Measurements from ENCODE around the gene BCL7A.

Gene BCL7A

DNA sequence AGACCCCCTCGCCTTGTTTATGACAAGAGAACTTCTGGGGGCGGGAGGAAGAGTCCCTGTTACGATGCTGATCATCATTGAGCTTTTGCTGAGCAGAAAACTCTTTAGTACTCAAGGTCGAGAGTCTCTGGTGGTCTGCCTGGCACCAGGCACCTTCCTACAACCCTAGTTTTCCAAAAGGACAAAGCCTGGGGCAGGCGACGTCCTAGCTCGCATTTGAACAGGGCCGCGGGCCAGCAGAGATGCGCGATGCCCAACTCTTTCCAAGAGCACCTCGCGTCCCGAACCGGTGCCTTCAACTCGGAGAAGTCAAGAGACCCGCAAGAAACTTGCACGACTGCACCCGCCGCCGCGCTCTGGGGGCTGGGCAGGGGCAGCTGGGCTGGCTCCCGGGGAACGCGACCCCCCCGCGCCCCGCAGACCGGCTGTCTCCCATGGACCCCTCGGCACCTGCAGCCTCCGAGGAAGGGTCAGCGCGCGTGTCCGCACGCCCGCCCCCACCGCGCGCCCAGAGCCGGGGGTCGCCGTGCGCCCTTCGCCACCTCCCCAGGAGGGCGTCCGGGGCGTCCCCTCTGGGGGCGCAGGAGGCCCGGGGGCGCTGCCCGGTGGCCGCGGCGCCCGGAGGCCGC lies 377 bp upstream of the BCL7A start:
- H3K27ac ChIP-seq (ENCODE audit: low read depth, low read length): peak overlapping the region; percentile 100
- H4K20me1 ChIP-seq (ENCODE audit: low read depth, low read length): no peaks in the 10 kb centered on the region
- peaks cover 83% of the 10 kb centered on the region for H3K79me2 ChIP-seq (ENCODE audit: insufficient read depth, low read length)
- peaks cover 69% of the 10 kb centered on the region for H3F3A ChIP-seq (ENCODE audit: insufficient read depth)
- H3K4me3 ChIP-seq (ENCODE audit: insufficient read depth, low read length, poor library complexity, severe bottlenecking): peak overlapping the region; percentile 55
- peak overlapping the region; percentile 94 for H3K4me2 ChIP-seq (ENCODE audit: low read depth, low read length, poor library complexity, severe bottlenecking)
- H3K27me3 ChIP-seq (ENCODE audit: low read length): no peaks in the 10 kb centered on the region
- no peaks in the 10 kb centered on the region for H3K9me2 ChIP-seq (replicated peaks; ENCODE audit: insufficient read depth, low read length)
- peaks cover 26% of the 10 kb centered on the region for H3K36me3 ChIP-seq (ENCODE audit: low read length)
- TF ChIP-seq, protein P1, sequence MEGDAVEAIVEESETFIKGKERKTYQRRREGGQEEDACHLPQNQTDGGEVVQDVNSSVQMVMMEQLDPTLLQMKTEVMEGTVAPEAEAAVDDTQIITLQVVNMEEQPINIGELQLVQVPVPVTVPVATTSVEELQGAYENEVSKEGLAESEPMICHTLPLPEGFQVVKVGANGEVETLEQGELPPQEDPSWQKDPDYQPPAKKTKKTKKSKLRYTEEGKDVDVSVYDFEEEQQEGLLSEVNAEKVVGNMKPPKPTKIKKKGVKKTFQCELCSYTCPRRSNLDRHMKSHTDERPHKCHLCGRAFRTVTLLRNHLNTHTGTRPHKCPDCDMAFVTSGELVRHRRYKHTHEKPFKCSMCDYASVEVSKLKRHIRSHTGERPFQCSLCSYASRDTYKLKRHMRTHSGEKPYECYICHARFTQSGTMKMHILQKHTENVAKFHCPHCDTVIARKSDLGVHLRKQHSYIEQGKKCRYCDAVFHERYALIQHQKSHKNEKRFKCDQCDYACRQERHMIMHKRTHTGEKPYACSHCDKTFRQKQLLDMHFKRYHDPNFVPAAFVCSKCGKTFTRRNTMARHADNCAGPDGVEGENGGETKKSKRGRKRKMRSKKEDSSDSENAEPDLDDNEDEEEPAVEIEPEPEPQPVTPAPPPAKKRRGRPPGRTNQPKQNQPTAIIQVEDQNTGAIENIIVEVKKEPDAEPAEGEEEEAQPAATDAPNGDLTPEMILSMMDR (IDR thresholded peaks at IDR 0.05; ENCODE audit: insufficient read depth, low read length, poor library complexity, severe bottlenecking): no peak
- TF ChIP-seq EZH2phosphoT487 (conservative IDR thresholded peaks at IDR 0.05; ENCODE audit: low read length): no peak
- peak overlapping the region; percentile 100 for H3K9ac ChIP-seq (ENCODE audit: low read length)
- H2AFZ ChIP-seq (ENCODE audit: low read depth, low read length, severe bottlenecking): no peak overlapping the region
- peaks cover 21% of the 10 kb centered on the region; the same call in 1 of the 2 replicates for H3K9me3 ChIP-seq (ENCODE audit: insufficient read depth, low read length)

DNA sequence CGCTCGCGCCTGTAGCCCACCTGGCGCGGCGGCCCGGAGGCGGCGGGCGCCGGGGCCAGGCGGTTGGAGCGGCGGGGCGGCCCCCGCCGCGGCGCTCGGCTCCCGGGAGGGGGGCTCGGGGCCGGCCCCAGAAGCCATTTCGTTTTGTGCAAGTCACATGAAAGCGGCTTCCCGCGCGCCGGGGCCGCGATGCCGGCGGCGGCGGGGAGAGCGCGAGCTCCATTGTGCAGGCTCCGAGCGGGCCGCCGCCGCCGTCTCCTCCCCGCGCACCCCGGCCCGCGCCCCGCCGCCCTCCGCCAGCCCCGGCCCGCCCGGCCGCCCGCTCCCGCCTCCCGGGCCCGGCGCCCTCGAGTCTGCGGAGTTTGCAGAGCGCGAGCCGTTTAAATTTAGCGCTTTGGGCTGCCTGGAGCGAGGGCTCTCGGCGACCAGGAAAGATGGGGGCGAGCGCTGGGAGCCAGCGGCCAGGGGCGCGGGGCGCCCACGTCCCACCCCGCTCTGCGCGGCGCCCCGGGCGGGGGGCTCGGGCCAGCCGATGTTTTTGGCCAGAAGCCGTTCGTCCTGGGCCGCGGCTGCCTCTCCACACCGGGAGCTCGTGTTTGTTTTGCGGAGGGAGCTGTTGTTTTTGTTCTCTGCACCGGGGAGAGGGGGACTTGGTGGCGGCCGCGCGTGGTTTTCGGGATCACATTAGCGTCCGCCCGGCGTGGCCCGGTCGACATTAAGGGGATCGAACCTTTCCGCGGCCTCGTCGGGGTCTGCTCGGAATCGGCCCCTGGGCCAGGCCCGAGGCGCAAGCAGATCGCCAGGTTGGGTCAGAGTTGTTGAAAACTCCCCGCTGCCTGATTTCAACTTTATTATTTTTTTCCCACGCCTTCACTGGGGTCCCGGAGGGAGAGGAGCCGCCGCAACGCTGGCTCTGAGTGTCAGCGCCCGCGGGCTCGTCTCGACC lies 982 bp downstream of the BCL7A start:
- peaks cover 77% of the 10 kb centered on the region for H3F3A ChIP-seq (ENCODE audit: insufficient read depth)
- peaks cover 90% of the 10 kb centered on the region for H3K79me2 ChIP-seq (ENCODE audit: insufficient read depth, low read length)
- no peaks in the 10 kb centered on the region for H3K27me3 ChIP-seq (ENCODE audit: low read length)
- no peaks in the 10 kb centered on the region for H4K20me1 ChIP-seq (ENCODE audit: low read depth, low read length)
- peaks cover 21% of the 10 kb centered on the region; the same call in 1 of the 2 replicates for H3K9me3 ChIP-seq (ENCODE audit: insufficient read depth, low read length)
- H3K9ac ChIP-seq (ENCODE audit: low read length): peak overlapping the region; percentile 100
- peaks cover 26% of the 10 kb centered on the region for H3K36me3 ChIP-seq (ENCODE audit: low read length)
- no peaks in the 10 kb centered on the region for H3K9me2 ChIP-seq (replicated peaks; ENCODE audit: insufficient read depth, low read length)
- peak overlapping the region; percentile 100 for H3K27ac ChIP-seq (ENCODE audit: low read depth, low read length)
- TF ChIP-seq, protein P1 (IDR thresholded peaks at IDR 0.05; ENCODE audit: insufficient read depth, low read length, poor library complexity, severe bottlenecking): no peak
- peak overlapping the region; percentile 99 for H3K4me2 ChIP-seq (ENCODE audit: low read depth, low read length, poor library complexity, severe bottlenecking)
- H2AFZ ChIP-seq (ENCODE audit: low read depth, low read length, severe bottlenecking): no peak overlapping the region
- H3K4me3 ChIP-seq (ENCODE audit: insufficient read depth, low read length, poor library complexity, severe bottlenecking): peak overlapping the region; percentile 66

DNA sequence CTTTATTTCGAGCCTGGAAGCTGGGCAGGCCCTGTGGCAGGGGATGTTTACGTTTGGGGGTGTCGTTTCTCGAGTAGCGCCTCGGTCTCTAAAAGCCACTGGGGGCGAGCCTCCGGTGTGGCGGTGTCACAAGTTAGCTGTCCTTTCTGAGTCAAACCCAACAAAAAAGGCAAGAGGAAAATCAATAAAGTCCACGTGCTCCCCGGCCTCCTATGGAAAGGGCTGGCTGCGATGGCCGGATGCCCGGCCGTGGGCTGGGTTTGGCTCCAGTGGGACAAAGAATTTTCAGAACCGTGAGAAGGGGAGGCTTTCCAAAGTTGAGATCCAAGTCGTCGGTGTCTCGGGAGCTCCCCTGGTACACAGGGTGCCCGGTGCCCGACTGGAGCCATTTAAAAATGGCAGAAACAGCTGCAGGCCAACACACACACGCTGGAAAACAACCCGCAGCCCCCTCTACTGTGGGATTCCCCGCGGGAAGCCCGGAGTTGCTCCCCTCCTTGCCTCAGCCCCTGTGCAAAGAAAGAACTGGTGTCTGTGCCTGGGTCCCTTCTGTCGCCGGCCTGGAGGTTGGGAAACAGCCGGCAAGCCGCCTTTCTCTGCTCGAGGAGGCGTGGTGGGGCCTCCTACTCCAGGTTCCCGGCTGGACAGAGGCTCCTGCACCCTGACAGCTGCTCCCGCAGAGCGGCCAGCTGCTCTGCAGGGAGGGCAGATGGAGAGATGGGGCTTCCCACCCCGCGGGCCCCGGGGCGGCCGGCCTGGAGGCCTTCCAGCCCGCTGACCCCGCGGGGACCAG lies 1.9 kb downstream of the BCL7A start:
- TF ChIP-seq, protein P1 (IDR thresholded peaks at IDR 0.05; ENCODE audit: insufficient read depth, low read length, poor library complexity, severe bottlenecking): no peak
- no peak for TF ChIP-seq EZH2phosphoT487 (conservative IDR thresholded peaks at IDR 0.05; ENCODE audit: low read length)
- no peak overlapping the region for H2AFZ ChIP-seq (ENCODE audit: low read depth, low read length, severe bottlenecking)
- H3K79me2 ChIP-seq (ENCODE audit: insufficient read depth, low read length): peaks cover 92% of the 10 kb centered on the region
- H4K20me1 ChIP-seq (ENCODE audit: low read depth, low read length): no peaks in the 10 kb centered on the region
- peaks cover 19% of the 10 kb centered on the region for H3K36me3 ChIP-seq (ENCODE audit: low read length)
- H3K9ac ChIP-seq (ENCODE audit: low read length): peak overlapping the region; percentile 100
- peaks cover 82% of the 10 kb centered on the region for H3F3A ChIP-seq (ENCODE audit: insufficient read depth)
- H3K9me2 ChIP-seq (replicated peaks; ENCODE audit: insufficient read depth, low read length): no peaks in the 10 kb centered on the region
- no peaks in the 10 kb centered on the region for H3K27me3 ChIP-seq (ENCODE audit: low read length)
- peaks cover 14% of the 10 kb centered on the region; the same call in 1 of the 2 replicates for H3K9me3 ChIP-seq (ENCODE audit: insufficient read depth, low read length)
- H3K27ac ChIP-seq (ENCODE audit: low read depth, low read length): peak overlapping the region; percentile 100
- H3K4me2 ChIP-seq (ENCODE audit: low read depth, low read length, poor library complexity, severe bottlenecking): peak overlapping the region; percentile 99
- peak overlapping the region; percentile 66 for H3K4me3 ChIP-seq (ENCODE audit: insufficient read depth, low read length, poor library complexity, severe bottlenecking)

Data from SU-DHL-6 (cell line).